AG09309 (cell line): ENCODE measurements around the gene INSR.
"Not testable (repeated sequence)": the region's sequence is repeated elsewhere in the genome, so short reads cannot be mapped to it uniquely, and the experiment has no call there.

Source experiments
- DNase-seq: peaks from one replicate; pipeline ENCODE4 v3.0.0-alpha.2; 2010; ENCODE audit warnings: low read depth
- H3K4me3 ChIP-seq: 2 replicates; pipeline ENCODE4 v1.5.1; 2011; ENCODE audit warnings: mild to moderate bottlenecking, low read depth, low read length, moderate library complexity; ENCODE audit not compliant: control insufficient read depth
- TF ChIP-seq, protein P1 (sequence below): IDR thresholded peaks from 2 replicates; pipeline ENCODE4 v1.5.1; 2011; ENCODE audit warnings: mild to moderate bottlenecking, low read depth, low read length, inconsistent platforms; ENCODE audit not compliant: insufficient read depth, control insufficient read depth; ENCODE audit errors: missing control alignments

INSR gene

GRCh38 chr19:7312816-7313215 lies 18.6 kb upstream of the INSR start:
- TF ChIP-seq, protein P1, sequence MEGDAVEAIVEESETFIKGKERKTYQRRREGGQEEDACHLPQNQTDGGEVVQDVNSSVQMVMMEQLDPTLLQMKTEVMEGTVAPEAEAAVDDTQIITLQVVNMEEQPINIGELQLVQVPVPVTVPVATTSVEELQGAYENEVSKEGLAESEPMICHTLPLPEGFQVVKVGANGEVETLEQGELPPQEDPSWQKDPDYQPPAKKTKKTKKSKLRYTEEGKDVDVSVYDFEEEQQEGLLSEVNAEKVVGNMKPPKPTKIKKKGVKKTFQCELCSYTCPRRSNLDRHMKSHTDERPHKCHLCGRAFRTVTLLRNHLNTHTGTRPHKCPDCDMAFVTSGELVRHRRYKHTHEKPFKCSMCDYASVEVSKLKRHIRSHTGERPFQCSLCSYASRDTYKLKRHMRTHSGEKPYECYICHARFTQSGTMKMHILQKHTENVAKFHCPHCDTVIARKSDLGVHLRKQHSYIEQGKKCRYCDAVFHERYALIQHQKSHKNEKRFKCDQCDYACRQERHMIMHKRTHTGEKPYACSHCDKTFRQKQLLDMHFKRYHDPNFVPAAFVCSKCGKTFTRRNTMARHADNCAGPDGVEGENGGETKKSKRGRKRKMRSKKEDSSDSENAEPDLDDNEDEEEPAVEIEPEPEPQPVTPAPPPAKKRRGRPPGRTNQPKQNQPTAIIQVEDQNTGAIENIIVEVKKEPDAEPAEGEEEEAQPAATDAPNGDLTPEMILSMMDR: no peak
- no peak overlapping the region for H3K4me3 ChIP-seq
- no peak for DNase-seq

DNA sequence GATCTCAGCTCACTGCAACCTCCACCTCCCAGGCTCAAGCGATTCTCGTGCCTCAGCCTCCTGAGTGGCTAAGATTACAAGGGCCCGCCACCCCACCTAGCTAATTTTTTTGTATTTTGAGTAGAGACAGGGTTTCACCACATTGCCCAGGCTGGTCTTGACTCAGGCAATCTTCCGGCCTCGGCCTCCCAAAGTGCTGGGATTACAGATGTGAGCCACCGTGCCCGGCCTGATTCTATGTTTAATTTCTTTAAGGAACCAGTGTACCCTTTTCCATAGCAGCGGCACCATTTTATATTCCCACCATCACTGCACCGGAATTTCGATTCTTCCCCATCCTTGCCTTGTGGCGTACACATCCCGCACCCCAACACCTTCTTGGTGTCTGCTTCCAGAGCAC lies 17.7 kb upstream of the INSR start:
- TF ChIP-seq, protein P1: no peak
- no peak for DNase-seq
- H3K4me3 ChIP-seq: no peak overlapping the region

DNA sequence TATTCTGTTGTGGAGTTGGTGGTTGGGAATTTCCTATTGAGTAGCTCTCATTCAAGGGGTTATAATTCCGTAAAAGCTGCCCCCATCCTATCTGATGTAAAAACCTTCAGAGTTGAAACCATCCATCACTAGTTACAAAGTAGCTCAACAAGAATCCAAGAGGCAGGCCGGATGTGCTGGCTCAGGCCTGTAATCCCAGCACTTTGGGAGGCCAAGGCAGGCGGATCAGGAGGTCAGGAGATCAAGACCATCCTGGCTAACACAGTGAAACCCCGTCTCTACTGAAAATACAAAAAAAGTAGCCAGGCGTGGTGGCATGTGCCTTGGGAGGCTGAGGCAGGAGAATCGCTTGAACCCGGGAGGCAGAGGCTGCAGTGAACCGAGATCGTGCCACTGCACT lies 14.1 kb upstream of the INSR start:
- DNase-seq, H3K4me3 ChIP-seq: not testable (repeated sequence)

- TF ChIP-seq, protein P1: no peak
- no peak overlapping the region for H3K4me3 ChIP-seq
- DNase-seq: no peak
Observed at GRCh38 chr19:7307590-7308218, 13.5 kb upstream of the INSR start.

GRCh38 chr19:7304200-7304599 lies 10.0 kb upstream of the INSR start:
- TF ChIP-seq, protein P1: no peak
- no peak for DNase-seq
- no peak overlapping the region for H3K4me3 ChIP-seq

GRCh38 chr19:7303470-7303869 lies 9.3 kb upstream of the INSR start:
- TF ChIP-seq, protein P1: no peak
- no peak overlapping the region for H3K4me3 ChIP-seq
- no peak for DNase-seq

DNA sequence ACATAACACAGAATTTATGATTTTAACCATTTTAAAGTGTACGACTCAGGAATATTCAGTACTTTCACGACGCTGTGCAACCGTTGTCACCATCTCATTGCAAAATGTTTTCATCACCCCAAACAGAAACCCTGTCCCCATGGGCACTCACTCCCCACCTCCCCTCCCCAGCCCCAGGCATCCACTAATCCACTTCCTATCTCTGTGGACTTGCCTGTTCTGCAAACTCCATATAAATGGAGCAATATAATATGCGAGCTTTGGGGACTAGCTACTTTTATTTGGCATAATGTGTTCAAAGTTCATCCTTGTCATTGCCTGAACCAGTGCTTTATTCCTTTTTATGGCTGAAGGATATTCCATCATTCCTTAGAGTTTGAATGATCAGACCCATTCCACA lies 7.3 kb upstream of the INSR start:
- no peak overlapping the region for H3K4me3 ChIP-seq
- TF ChIP-seq, protein P1: no peak
- no peak for DNase-seq
